Right lobe of liver (tissue), 6 donors: ENCODE results near the gene RHOBTB1. TPM values are rescaled to one million over a fixed set of nuclear protein-coding genes. Genes with fewer than 3 reads are reported as not detected.

Experiments
- ATAC-seq, 4 donors: fragments of 200-7000 bp; cut with Tn5 transposase; one replicate each; pipeline ENCODE4 v1.9.1; 2020; ENCODE audit warnings: mild to moderate bottlenecking in 4 of 4, moderate library complexity in 4 of 4
- DNase-seq, 3 donors: peaks; one replicate each; pipeline ENCODE4 v3.0.0-alpha.2; 2020
- H3K27ac ChIP-seq, 3 donors: fragments of 200-600 bp; one replicate each; pipeline ENCODE4 v1.8.0; 2022
- H3K27me3 ChIP-seq, 2 donors: fragments of 200-600 bp; one replicate each; pipeline ENCODE4 v1.8.0; 2022
- H3K36me3 ChIP-seq, 4 donors: fragments of 200-600 bp; sonication (generic) in 1 of 4; one replicate each; pipeline versions ENCODE4 v1.5.1 to v1.8.0; 2017 to 2022; ENCODE audit warnings: control low read depth in 1 of 4
- H3K4me1 ChIP-seq, 4 donors: fragments of 200-600 bp; sonication (generic) in 1 of 4; one replicate each; pipeline versions ENCODE4 v1.5.1 to v1.8.0; 2017 to 2022; ENCODE audit warnings: control low read depth in 1 of 4
- H3K4me3 ChIP-seq, 3 donors: fragments of 200-600 bp; one replicate each; pipeline ENCODE4 v1.8.0; 2022
- H3K9me3 ChIP-seq, 4 donors: fragments of 200-600 bp; sonication (generic) in 1 of 4; one replicate each; pipeline versions ENCODE4 v1.5.1 to v1.8.0; 2017 to 2022; ENCODE audit warnings: control low read depth in 1 of 4
- CTCF ChIP-seq, 4 donors: fragments of 200-600 bp in 3 of 4; fragments of 450-650 bp in 1 of 4; IDR thresholded peaks; one replicate each; pipeline versions ENCODE4 v1.5.1 to v1.8.0; 2016 to 2022; ENCODE audit warnings: antibody characterized with exemption in 4 of 4, mild to moderate bottlenecking in 2 of 4
- POLR2A ChIP-seq: fragments of 450-650 bp; IDR thresholded peaks from one replicate; pipeline ENCODE4 v1.6.1; 2017; ENCODE audit warnings: antibody characterized with exemption, mild to moderate bottlenecking
- WGBS: methylation state at CpG from one replicate; pipeline ENCODE4 v1.1.6; 2018; ENCODE audit warnings: low coverage, low lambda C conversion rate; ENCODE audit not compliant: insufficient coverage; ENCODE audit errors: missing lambda C conversion rate; 5-methylcytosine and 5-hydroxymethylcytosine counted together
- intact Hi-C, 2 donors: fragments of 100-400 bp; cut with DNase I; formaldehyde crosslinking; loops; one replicate each; pipeline versions ENCODE4 v1.11.2 to v1.14.1; 2022
- total RNA-seq, 6 experiments: library from RNA; depleted of rRNA in 2 of 6; stranded (reverse); fragments of >200 nt in 2 of 6; fragmentation: NEBNext Ultra II Directional in 3 of 6; extraction: Animal tissue kit (Norgen Biotek cat#: 25700) in 3 of 6; gene quantifications; one replicate each; pipeline versions ENCODE4 v1.1.0 to v1.2.4, GENCODE V29; 2016 to 2023
- donor health status: DM: no; HTN: yes; CAD: no.
- donor health status: DM: no; HTN: no; CAD: no.
- donor health status: DM: no; HTN: no; CAD: no.
- donor health status: DM: no; HTN: yes; CAD: no.
- donor health status: DM: no; HTN: yes; CAD: no.

The RHOBTB1 gene
- total RNA-seq, 6 experiments from 2014 or later = 3.0 to 5.4 (median 4.4) TPM

GRCh38 chr10:60903096-60903495 is 40.9 kb downstream of the RHOBTB1 start:
- no peak for TF ChIP-seq CTCF (IDR thresholded peaks at IDR 0.05)
- H3K27me3 ChIP-seq = no peaks in the 10 kb centered on the region
- DNase-seq (no peak), ATAC-seq (peak in 3 of 4 donors; percentile 37 to 58 (median 38))
- H3K27ac ChIP-seq = no peak overlapping the region
- WGBS = 80% methylated on average over 3 of the region's 3 CpGs
- intact Hi-C loops = no loop called here
- H3K9me3 ChIP-seq = no peaks in the 10 kb centered on the region
- H3K4me1 ChIP-seq = peaks cover 0 to 3% (median 0%) of the 10 kb centered on the region in 4 donors
- no peak overlapping the region for H3K4me3 ChIP-seq
- H3K36me3 ChIP-seq = no peaks in the 10 kb centered on the region

DNA sequence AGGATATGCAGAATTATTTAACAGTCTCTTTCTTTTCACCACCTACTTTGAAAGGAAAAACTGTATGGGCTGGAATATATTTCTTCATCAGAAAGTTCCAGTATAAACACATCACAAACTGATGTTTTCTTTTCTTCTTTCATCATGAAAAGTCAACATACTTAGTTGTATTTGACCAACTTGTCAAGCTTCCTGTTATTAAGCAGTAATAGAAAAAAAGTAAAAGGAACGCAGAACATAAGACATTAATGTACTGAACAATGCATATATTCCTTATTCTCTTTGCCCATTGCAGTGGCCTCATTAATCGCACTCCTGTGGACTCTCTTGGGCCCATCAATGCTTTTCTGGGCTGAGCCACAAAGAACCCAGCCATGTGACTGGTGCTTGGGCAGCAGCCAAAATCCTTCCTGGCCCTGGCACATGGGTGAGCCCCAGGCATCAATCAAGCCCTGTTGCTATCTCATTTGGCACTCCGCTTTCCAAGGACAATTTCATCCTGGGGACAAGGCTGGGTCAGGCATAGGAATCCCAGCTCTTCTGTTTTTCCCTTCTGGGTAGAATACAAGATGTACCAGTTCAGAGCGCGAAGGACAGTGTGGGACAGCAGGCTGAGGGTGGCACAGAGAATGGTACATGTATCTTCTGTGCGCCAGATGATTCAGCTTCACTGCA is 42.3 kb downstream of the RHOBTB1 start:
- DNase-seq (peak; percentile 74 to 85 (median 75)), ATAC-seq (peak; percentile 89 to 93 (median 90))
- peak overlapping the region in 1 of 3 donors; percentile 29 for H3K27ac ChIP-seq
- no peak for TF ChIP-seq CTCF (IDR thresholded peaks at IDR 0.05)
- TF ChIP-seq POLR2A = no peak
- no peak overlapping the region for H3K4me3 ChIP-seq
- no peaks in the 10 kb centered on the region for H3K36me3 ChIP-seq
- H3K4me1 ChIP-seq = peaks cover 0 to 3% (median 0%) of the 10 kb centered on the region in 4 donors
- H3K27me3 ChIP-seq = no peaks in the 10 kb centered on the region
- 66% methylated on average over 6 of the region's 6 CpGs for WGBS
- no peaks in the 10 kb centered on the region for H3K9me3 ChIP-seq
- intact Hi-C loops = no loop called here

DNA sequence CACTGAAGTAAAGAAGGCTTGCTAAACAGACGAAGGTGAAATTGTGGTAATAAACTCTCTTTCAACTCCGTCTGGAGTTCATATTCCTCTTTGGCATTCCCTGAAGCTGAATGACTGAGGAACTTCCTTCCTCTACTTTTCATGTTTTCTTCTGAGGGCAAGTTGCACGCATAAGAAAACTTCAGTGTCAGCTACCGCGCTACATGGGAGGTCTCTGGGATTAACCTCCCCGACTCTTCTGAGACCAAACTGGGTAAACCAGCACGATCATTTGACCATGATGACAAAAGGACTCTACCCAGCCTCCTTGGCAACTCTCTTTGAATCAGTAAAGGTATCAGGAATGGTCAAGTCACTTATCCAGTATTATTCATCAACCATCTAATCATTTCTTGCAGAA is 44.7 kb downstream of the RHOBTB1 start:
- H3K4me1 ChIP-seq = peaks cover 0 to 3% (median 0%) of the 10 kb centered on the region in 4 donors
- H3K36me3 ChIP-seq = no peaks in the 10 kb centered on the region
- WGBS = 59% methylated on average over 7 of the region's 7 CpGs
- H3K27ac ChIP-seq = no peak overlapping the region
- H3K9me3 ChIP-seq = no peaks in the 10 kb centered on the region
- H3K4me3 ChIP-seq = no peak overlapping the region
- no peak for TF ChIP-seq POLR2A
- intact Hi-C loops = loop anchor here in 1 of 2 donors (10.0 kb wide), 1 partner anchor 46 kb away; the partner anchor contains the start of gene RHOBTB1
- H3K27me3 ChIP-seq = no peaks in the 10 kb centered on the region
- no peak for ATAC-seq
- no peak for DNase-seq

- TF ChIP-seq POLR2A (no peak), CTCF (IDR thresholded peaks at IDR 0.05) (no peak)
- intact Hi-C loops = loop anchor here in 1 of 2 donors (10.0 kb wide), 1 partner anchor 46 kb away; the partner anchor contains the start of gene RHOBTB1
- peaks cover 0 to 3% (median 0%) of the 10 kb centered on the region in 4 donors for H3K4me1 ChIP-seq
- no peaks in the 10 kb centered on the region for H3K9me3 ChIP-seq
- no peak overlapping the region for H3K27ac ChIP-seq
- no peaks in the 10 kb centered on the region for H3K36me3 ChIP-seq
- ATAC-seq = no peak
- no peaks in the 10 kb centered on the region for H3K27me3 ChIP-seq
- WGBS = 61% methylated on average over 3 of the region's 5 CpGs
- H3K4me3 ChIP-seq = no peak overlapping the region
- DNase-seq = no peak
Measured at GRCh38 chr10:60898321-60898720, 45.7 kb downstream of the RHOBTB1 start.

- ATAC-seq (no peak), DNase-seq (no peak)
- no peaks in the 10 kb centered on the region for H3K27me3 ChIP-seq
- no peaks in the 10 kb centered on the region for H3K9me3 ChIP-seq
- intact Hi-C loops = loop anchor here in 1 of 2 donors (10.0 kb wide), 1 partner anchor 48 kb away; the partner anchor contains the start of gene RHOBTB1
- H3K36me3 ChIP-seq = no peaks in the 10 kb centered on the region
- 43% methylated on average over 2 of the region's 2 CpGs for WGBS
- no peak overlapping the region for H3K4me3 ChIP-seq
- H3K4me1 ChIP-seq = peaks cover 0 to under 1% (median 0%) of the 10 kb centered on the region in 4 donors
- H3K27ac ChIP-seq = no peak overlapping the region
- TF ChIP-seq POLR2A (no peak), CTCF (IDR thresholded peaks at IDR 0.05) (no peak)
Measured at GRCh38 chr10:60896810-60897209, 47.2 kb downstream of the RHOBTB1 start.
